CD4-positive, alpha-beta memory T cell (primary cell): Measurements from ENCODE around the gene DOCK9. TPM values are rescaled to one million over a fixed set of nuclear protein-coding genes. Genes with fewer than 3 reads are reported as not detected.

Source experiments
- CTCF ChIA-PET: fragments of 350-600 bp; sonication (Branson Sonifier 250); formaldehyde crosslinking; loops from one replicate; lab custom pipeline; 2021; ENCODE audit warnings: inconsistent platforms; ENCODE audit not compliant: partially characterized antibody; lab: Charles Lee
- POLR2A ChIA-PET: fragments of 350-600 bp; sonication (Branson Sonifier 250); formaldehyde crosslinking; loops from one replicate; lab custom pipeline; 2021; ENCODE audit not compliant: partially characterized antibody; lab: Charles Lee
- DNase-seq, 5 donors: peaks; one replicate each; pipeline versions ENCODE4 v3.0.0 to v3.0.0-alpha.2; 2020 to 2022; ENCODE audit warnings: mixed read lengths in 1 of 5
- H3K27ac ChIP-seq: one replicate; pipeline ENCODE4 v1.7.0; 2013; ENCODE audit warnings: low read depth, low read length
- H3K27me3 ChIP-seq: 2 replicates; pipeline ENCODE4 v1.7.0; 2013; ENCODE audit warnings: mild to moderate bottlenecking, low read length, moderate library complexity; ENCODE audit not compliant: insufficient read depth
- H3K36me3 ChIP-seq: 2 replicates; pipeline ENCODE4 v1.7.0; 2013; ENCODE audit warnings: mild to moderate bottlenecking, low read length, moderate library complexity; ENCODE audit not compliant: insufficient read depth
- H3K4me1 ChIP-seq: 2 replicates; pipeline ENCODE4 v1.7.0; 2013; ENCODE audit warnings: mild to moderate bottlenecking, low read length, moderate library complexity; ENCODE audit not compliant: insufficient read depth
- H3K4me3 ChIP-seq, 2 donors: one replicate each; pipeline ENCODE4 v1.7.0; 2013; ENCODE audit warnings: low read length in 2 of 2, mild to moderate bottlenecking in 1 of 2
- H3K9me3 ChIP-seq, 2 donors: one replicate each; pipeline ENCODE4 v1.7.0; 2013; ENCODE audit warnings: low read length in 2 of 2, control low read depth in 1 of 2; ENCODE audit not compliant: control insufficient read depth in 1 of 2
- H3K27ac Mint-ChIP-seq, 7 donors: one replicate each; pipeline ENCODE4 v1.8.0; 2020 to 2021; ENCODE audit warnings: mixed read lengths in 7 of 7, mild to moderate bottlenecking in 6 of 7, inconsistent platforms in 3 of 7, moderate library complexity in 3 of 7
- H3K27me3 Mint-ChIP-seq, 2 donors: one replicate each; pipeline ENCODE4 v1.8.0; 2020 to 2021; ENCODE audit warnings: mixed read lengths in 2 of 2
- H3K36me3 Mint-ChIP-seq, 2 donors: one replicate each; pipeline ENCODE4 v1.8.0; 2020 to 2021; ENCODE audit warnings: mixed read lengths in 2 of 2, inconsistent platforms in 1 of 2, mild to moderate bottlenecking in 1 of 2
- H3K4me1 Mint-ChIP-seq, 4 donors: one replicate each; pipeline ENCODE4 v1.8.0; 2020 to 2021; ENCODE audit warnings: mixed read lengths in 4 of 4, mild to moderate bottlenecking in 1 of 4
- H3K4me3 Mint-ChIP-seq, 8 donors: one replicate each; pipeline ENCODE4 v1.8.0; 2020 to 2021; ENCODE audit warnings: mixed read lengths in 8 of 8, mild to moderate bottlenecking in 7 of 8, moderate library complexity in 6 of 8, inconsistent platforms in 3 of 8
- H3K9me3 Mint-ChIP-seq, 8 donors: one replicate each; pipeline ENCODE4 v1.8.0; 2020 to 2021; ENCODE audit warnings: mixed read lengths in 8 of 8, mild to moderate bottlenecking in 5 of 8, inconsistent platforms in 3 of 8, moderate library complexity in 1 of 8
- intact Hi-C: fragments of 100-400 bp; cut with micrococcal nuclease; formaldehyde crosslinking; loops from one replicate; pipeline ENCODE4 v1.15.1; 2023
- polyA plus RNA-seq, 2 donors: library from polyadenylated mRNA; unstranded; fragments of 300-500 nt; fragmentation: Illumina TruSeq; gene quantifications; one replicate each; pipeline ENCODE4 v1.2.3, GENCODE V29; 2021
- total RNA-seq, 2 experiments: library from RNA; stranded (reverse); gene quantifications; one replicate each; pipeline ENCODE4 v1.2.3, GENCODE V29; 2021

Gene DOCK9
- total and polyA plus RNA-seq, 4 experiments from 2014 or later = 6.3 to 197 (median 119) TPM

GRCh38 chr13:98845742-98846141 lies 132.1 kb downstream of the DOCK9 start:
- Histone ChIP-seq H3K4me3 (no peak overlapping the region), H3K27ac (no peak overlapping the region), H3K36me3 (peaks cover 36% of the 10 kb centered on the region), H3K9me3 (no peaks in the 10 kb centered on the region), H3K4me1 (no peaks in the 10 kb centered on the region), H3K27me3 (no peaks in the 10 kb centered on the region)
- Mint-ChIP-seq H3K27me3 (no peaks in the 10 kb centered on the region), H3K4me1 (peaks cover 0 to 8% (median 6%) of the 10 kb centered on the region in 4 donors), H3K36me3 (peaks cover 48 to 56% of the 10 kb centered on the region in 2 donors), H3K9me3 (no peaks in the 10 kb centered on the region), H3K27ac (peak overlapping the region in 3 of 7 donors; percentile 6 to 57 (median 54)), H3K4me3 (no peak overlapping the region)
- CTCF ChIA-PET = no interaction called here
- POLR2A ChIA-PET = no interaction called here
- no peak for DNase-seq
- intact Hi-C loops = no loop called here

GRCh38 chr13:98844021-98844420 lies 133.8 kb downstream of the DOCK9 start:
- peaks cover 0 to 8% (median 7%) of the 10 kb centered on the region in 4 donors for H3K4me1 Mint-ChIP-seq
- ChIA-PET POLR2A (no interaction called here), CTCF (interaction anchor here (0.8 to 2.8 kb wide), 6 partner anchors 8 to 332 kb away, joined by 3 to 13 read pairs (median 6); no protein-coding TSS in a partner anchor)
- no peaks in the 10 kb centered on the region for H3K27me3 ChIP-seq
- intact Hi-C loops = no loop called here
- no peaks in the 10 kb centered on the region for H3K27me3 Mint-ChIP-seq
- peaks cover 36% of the 10 kb centered on the region for H3K36me3 ChIP-seq
- no peaks in the 10 kb centered on the region for H3K9me3 ChIP-seq
- no peaks in the 10 kb centered on the region for H3K4me1 ChIP-seq
- H3K36me3 Mint-ChIP-seq = peaks cover 54 to 57% of the 10 kb centered on the region in 2 donors
- no peaks in the 10 kb centered on the region for H3K9me3 Mint-ChIP-seq
- H3K27ac ChIP-seq = no peak overlapping the region
- H3K4me3 Mint-ChIP-seq = no peak overlapping the region
- H3K27ac Mint-ChIP-seq = no peak overlapping the region
- DNase-seq = no peak
- no peak overlapping the region for H3K4me3 ChIP-seq

GRCh38 chr13:98843482-98843877 lies 134.4 kb downstream of the DOCK9 start:
- H3K9me3 Mint-ChIP-seq = no peaks in the 10 kb centered on the region
- H3K9me3 ChIP-seq = no peaks in the 10 kb centered on the region
- peaks cover 0 to 8% (median 7%) of the 10 kb centered on the region in 4 donors for H3K4me1 Mint-ChIP-seq
- H3K27ac ChIP-seq = no peak overlapping the region
- no peak for DNase-seq
- no peaks in the 10 kb centered on the region for H3K4me1 ChIP-seq
- peaks cover 58% of the 10 kb centered on the region in 2 donors for H3K36me3 Mint-ChIP-seq
- H3K27me3 Mint-ChIP-seq = no peaks in the 10 kb centered on the region
- H3K4me3 ChIP-seq = no peak overlapping the region
- CTCF ChIA-PET = interaction anchor here (0.7 to 2.8 kb wide), 7 partner anchors 8 to 333 kb away, joined by 3 to 13 read pairs (median 6); no protein-coding TSS in a partner anchor
- H3K36me3 ChIP-seq = peaks cover 36% of the 10 kb centered on the region
- H3K27ac Mint-ChIP-seq = peak overlapping the region in 4 of 7 donors; percentile 1 to 36 (median 24)
- no peak overlapping the region for H3K4me3 Mint-ChIP-seq
- POLR2A ChIA-PET = no interaction called here
- no peaks in the 10 kb centered on the region for H3K27me3 ChIP-seq
- intact Hi-C loops = loop anchor here (1.0 kb wide), 1 partner anchor 398 kb away; no protein-coding TSS in a partner anchor

GRCh38 chr13:98842858-98843481 lies 134.9 kb downstream of the DOCK9 start:
- H3K27me3 Mint-ChIP-seq = no peaks in the 10 kb centered on the region
- H3K9me3 Mint-ChIP-seq = no peaks in the 10 kb centered on the region
- H3K36me3 Mint-ChIP-seq = peaks cover 55 to 58% of the 10 kb centered on the region in 2 donors
- peaks cover 0 to 8% (median 7%) of the 10 kb centered on the region in 4 donors for H3K4me1 Mint-ChIP-seq
- POLR2A ChIA-PET = no interaction called here
- peak overlapping the region in 2 of 7 donors; percentile 17 to 36 for H3K27ac Mint-ChIP-seq
- intact Hi-C loops = loop anchor here (1.0 kb wide), 1 partner anchor 398 kb away; no protein-coding TSS in a partner anchor
- CTCF ChIA-PET = interaction anchor here (0.7 to 2.8 kb wide), 8 partner anchors 9 to 333 kb away, joined by 3 to 13 read pairs (median 6); no protein-coding TSS in a partner anchor
- Histone ChIP-seq H3K36me3 (peaks cover 31% of the 10 kb centered on the region), H3K27ac (no peak overlapping the region), H3K4me1 (no peaks in the 10 kb centered on the region), H3K4me3 (no peak overlapping the region), H3K9me3 (no peaks in the 10 kb centered on the region), H3K27me3 (no peaks in the 10 kb centered on the region)
- H3K4me3 Mint-ChIP-seq = no peak overlapping the region
- DNase-seq = peak; percentile 33 to 47 (median 35)

- H3K27me3 Mint-ChIP-seq = no peaks in the 10 kb centered on the region
- DNase-seq = no peak
- Histone ChIP-seq H3K9me3 (no peaks in the 10 kb centered on the region), H3K27ac (no peak overlapping the region), H3K36me3 (peaks cover 27% of the 10 kb centered on the region), H3K27me3 (no peaks in the 10 kb centered on the region), H3K4me1 (no peaks in the 10 kb centered on the region), H3K4me3 (no peak overlapping the region)
- no peak overlapping the region for H3K27ac Mint-ChIP-seq
- H3K4me3 Mint-ChIP-seq = no peak overlapping the region
- peaks cover 53 to 56% of the 10 kb centered on the region in 2 donors for H3K36me3 Mint-ChIP-seq
- peaks cover 0 to 8% (median 7%) of the 10 kb centered on the region in 4 donors for H3K4me1 Mint-ChIP-seq
- ChIA-PET POLR2A (no interaction called here), CTCF (interaction anchor here (1.7 to 2.8 kb wide), 4 partner anchors 9 to 27 kb away, joined by 6 to 13 read pairs (median 7); no protein-coding TSS in a partner anchor)
- intact Hi-C loops = no loop called here
- no peaks in the 10 kb centered on the region for H3K9me3 Mint-ChIP-seq
These were observed 135.8 kb downstream of the DOCK9 start for GRCh38 chr13:98842070-98842469.

GRCh38 chr13:98839856-98840769 lies 137.8 kb downstream of the DOCK9 start:
- Mint-ChIP-seq H3K4me1 (peaks cover 0 to 8% (median 7%) of the 10 kb centered on the region in 4 donors), H3K27ac (peak overlapping the region in 1 of 7 donors; percentile 70), H3K4me3 (no peak overlapping the region), H3K36me3 (peaks cover 50% of the 10 kb centered on the region in 2 donors), H3K27me3 (no peaks in the 10 kb centered on the region), H3K9me3 (no peaks in the 10 kb centered on the region)
- intact Hi-C loops = loop anchor here (1.0 kb wide), 1 partner anchor 194 kb away; no protein-coding TSS in a partner anchor
- H3K27me3 ChIP-seq = no peaks in the 10 kb centered on the region
- peaks cover 19% of the 10 kb centered on the region for H3K36me3 ChIP-seq
- no peaks in the 10 kb centered on the region for H3K9me3 ChIP-seq
- CTCF ChIA-PET = interaction anchor here (0.6 to 1.3 kb wide), 14 partner anchors 10 to 426 kb away, joined by 3 to 19 read pairs (median 3); no protein-coding TSS in a partner anchor
- POLR2A ChIA-PET = interaction anchor here (0.6 to 1.0 kb wide), 2 partner anchors 9 to 219 kb away, joined by 3 read pairs; no protein-coding TSS in a partner anchor
- H3K27ac ChIP-seq = no peak overlapping the region
- H3K4me3 ChIP-seq = no peak overlapping the region
- no peaks in the 10 kb centered on the region for H3K4me1 ChIP-seq
- DNase-seq = peak in 3 of 5 donors; percentile 8 to 14 (median 10)
